IPS-20b (cell line): ENCODE data around the gene TRIM17.

Experiments
- H3K27ac ChIP-seq: one replicate; pipeline ENCODE4 v1.5.1; 2013; ENCODE audit warnings: low read length
- H3K27me3 ChIP-seq: 2 replicates; pipeline ENCODE4 v1.6.1; 2013; ENCODE audit warnings: mild to moderate bottlenecking, low read length, inconsistent platforms; ENCODE audit not compliant: insufficient read depth
- H3K36me3 ChIP-seq: 2 replicates; pipeline ENCODE4 v1.6.1; 2013; ENCODE audit warnings: low read depth, mild to moderate bottlenecking, inconsistent platforms, low read length, moderate library complexity; ENCODE audit not compliant: insufficient read depth
- H3K4me1 ChIP-seq: 2 replicates; pipeline ENCODE4 v1.6.1; 2013; ENCODE audit warnings: mild to moderate bottlenecking, control low read depth, inconsistent platforms, low read length, moderate library complexity; ENCODE audit not compliant: insufficient read depth
- H3K4me3 ChIP-seq: 2 replicates; pipeline ENCODE4 v1.5.1; 2013; ENCODE audit warnings: mild to moderate bottlenecking, low read length, inconsistent platforms
- H3K9ac ChIP-seq: 2 replicates; pipeline ENCODE4 v1.6.1; 2013; ENCODE audit warnings: low read depth, mild to moderate bottlenecking, inconsistent platforms, low read length, moderate library complexity
- H3K9me3 ChIP-seq: 2 replicates; pipeline ENCODE4 v1.6.1; 2013; ENCODE audit warnings: mild to moderate bottlenecking, low read depth, low read length, inconsistent platforms; ENCODE audit not compliant: insufficient read depth

TRIM17 gene

GRCh38 chr1:228396770-228397662 lies 19.6 kb downstream of the TRIM17 start:
- Histone ChIP-seq H3K36me3 (peaks cover 86% of the 10 kb centered on the region), H3K27ac (no peak overlapping the region), H3K9me3 (no peaks in the 10 kb centered on the region), H3K4me1 (no peaks in the 10 kb centered on the region), H3K27me3 (no peaks in the 10 kb centered on the region), H3K9ac (no peak overlapping the region), H3K4me3 (no peak overlapping the region)

GRCh38 chr1:228394571-228395394 lies 21.9 kb downstream of the TRIM17 start:
- peaks cover 67% of the 10 kb centered on the region for H3K36me3 ChIP-seq

GRCh38 chr1:228393811-228394570 lies 22.7 kb downstream of the TRIM17 start:
- no peaks in the 10 kb centered on the region for H3K9me3 ChIP-seq
- no peaks in the 10 kb centered on the region for H3K4me1 ChIP-seq
- no peak overlapping the region for H3K4me3 ChIP-seq
- H3K27me3 ChIP-seq, result no peaks in the 10 kb centered on the region
- no peak overlapping the region for H3K27ac ChIP-seq
- H3K36me3 ChIP-seq, result peaks cover 60% of the 10 kb centered on the region
- no peak overlapping the region for H3K9ac ChIP-seq

More at GRCh38 chr1:228394571-228395394, 21.9 kb downstream of the TRIM17 start:
- Histone ChIP-seq H3K9ac (no peak overlapping the region), H3K27me3 (no peaks in the 10 kb centered on the region), H3K4me1 (no peaks in the 10 kb centered on the region), H3K4me3 (no peak overlapping the region), H3K9me3 (no peaks in the 10 kb centered on the region), H3K27ac (no peak overlapping the region)

- no peaks in the 10 kb centered on the region for H3K9me3 ChIP-seq
- H3K4me3 ChIP-seq, result no peak overlapping the region
- H3K4me1 ChIP-seq, result no peaks in the 10 kb centered on the region
- H3K27ac ChIP-seq, result no peak overlapping the region
- no peak overlapping the region for H3K9ac ChIP-seq
- peaks cover 55% of the 10 kb centered on the region for H3K36me3 ChIP-seq
- H3K27me3 ChIP-seq, result no peaks in the 10 kb centered on the region
Measured at GRCh38 chr1:228393268-228393701, 23.4 kb downstream of the TRIM17 start.

- Histone ChIP-seq H3K9ac (no peak overlapping the region), H3K4me1 (no peaks in the 10 kb centered on the region), H3K36me3 (peaks cover 46% of the 10 kb centered on the region), H3K27ac (no peak overlapping the region), H3K9me3 (no peaks in the 10 kb centered on the region), H3K27me3 (no peaks in the 10 kb centered on the region), H3K4me3 (no peak overlapping the region)
Measured at GRCh38 chr1:228392111-228392936, 24.3 kb downstream of the TRIM17 start.

GRCh38 chr1:228391411-228392020 lies 25.1 kb downstream of the TRIM17 start:
- Histone ChIP-seq H3K36me3 (peaks cover 39% of the 10 kb centered on the region), H3K27ac (no peak overlapping the region), H3K27me3 (no peaks in the 10 kb centered on the region; the same call in 1 of the 2 replicates), H3K4me1 (no peaks in the 10 kb centered on the region), H3K4me3 (no peak overlapping the region), H3K9ac (no peak overlapping the region), H3K9me3 (no peaks in the 10 kb centered on the region)

- Histone ChIP-seq H3K27me3 (no peaks in the 10 kb centered on the region; the same call in 1 of the 2 replicates), H3K9ac (no peak overlapping the region), H3K36me3 (peaks cover 30% of the 10 kb centered on the region), H3K9me3 (no peaks in the 10 kb centered on the region), H3K4me3 (no peak overlapping the region), H3K27ac (no peak overlapping the region), H3K4me1 (no peaks in the 10 kb centered on the region)
Measured at GRCh38 chr1:228390649-228391048, 26.0 kb downstream of the TRIM17 start.

- Histone ChIP-seq H3K27ac (no peak overlapping the region), H3K4me1 (no peaks in the 10 kb centered on the region), H3K9ac (no peak overlapping the region)
Measured at GRCh38 chr1:228387321-228387720, 29.3 kb downstream of the TRIM17 start.

GRCh38 chr1:228385232-228385631 lies 31.4 kb downstream of the TRIM17 start:
- Histone ChIP-seq H3K9me3 (no peaks in the 10 kb centered on the region), H3K27ac (no peak overlapping the region), H3K9ac (no peak overlapping the region), H3K4me3 (no peak overlapping the region), H3K27me3 (peaks cover 29% of the 10 kb centered on the region), H3K36me3 (no peaks in the 10 kb centered on the region), H3K4me1 (no peaks in the 10 kb centered on the region)

More at GRCh38 chr1:228387321-228387720, 29.3 kb downstream of the TRIM17 start:
- H3K4me3 ChIP-seq, result no peak overlapping the region
- H3K9me3 ChIP-seq, result no peaks in the 10 kb centered on the region
- peaks cover 6% of the 10 kb centered on the region; the same call in 1 of the 2 replicates for H3K36me3 ChIP-seq
- H3K27me3 ChIP-seq, result peaks cover 15% of the 10 kb centered on the region

- Histone ChIP-seq H3K4me3 (no peak overlapping the region), H3K27me3 (peaks cover 43% of the 10 kb centered on the region), H3K9me3 (no peaks in the 10 kb centered on the region), H3K27ac (no peak overlapping the region), H3K36me3 (no peaks in the 10 kb centered on the region), H3K4me1 (no peaks in the 10 kb centered on the region), H3K9ac (no peak overlapping the region)
Measured at GRCh38 chr1:228383773-228384172, 32.9 kb downstream of the TRIM17 start.
